DMS53 treated with DMSO at 0.1 percent for 48 hours (cell line): Measurements from ENCODE around the gene RRBP1.

Source experiments
- DNase-seq: peaks from one replicate; lab custom pipeline; 2025; ENCODE audit not compliant: unreplicated experiment; lab: John Stamatoyannopoulos, UW

The RRBP1 gene

DNA sequence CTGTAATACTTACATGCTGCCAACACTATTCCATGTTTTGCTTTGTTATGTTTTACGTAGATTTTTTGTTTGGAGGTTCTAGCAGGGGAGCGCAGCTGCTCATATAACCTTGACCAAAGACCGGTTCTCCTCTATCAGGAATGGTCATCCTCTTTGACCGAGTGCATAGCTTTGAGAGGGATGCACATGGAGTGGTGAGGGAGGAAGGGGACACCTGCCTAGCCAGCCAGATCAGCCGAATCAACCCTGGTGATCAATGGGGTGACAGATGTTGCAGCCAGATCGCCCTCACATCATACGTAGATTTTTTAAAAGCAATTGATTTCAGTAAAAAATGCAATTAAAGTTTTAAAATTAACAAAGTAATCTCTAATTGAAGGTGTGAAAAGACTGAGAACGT, 105.8 kb downstream of the RRBP1 start:
- DNase-seq: no peak

DNA sequence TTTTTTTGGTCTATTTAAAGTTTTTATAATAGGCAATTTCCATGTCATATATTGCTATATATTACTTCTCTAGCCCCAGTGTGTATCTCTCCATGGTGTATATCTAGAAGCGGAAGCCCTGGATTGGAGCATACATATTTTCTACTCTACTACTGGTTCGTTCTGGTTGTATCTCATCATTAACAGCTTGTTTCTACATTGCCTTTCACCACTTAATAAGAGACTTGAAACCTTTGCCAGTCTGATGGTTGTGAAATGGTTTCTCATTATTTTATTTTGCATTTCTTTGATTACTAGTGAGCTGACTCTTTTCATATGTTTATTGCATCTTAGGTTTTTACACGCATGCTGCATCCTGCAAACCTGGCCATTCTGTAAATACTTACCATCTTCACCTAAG, 108.6 kb downstream of the RRBP1 start:
- no peak for DNase-seq

DNA sequence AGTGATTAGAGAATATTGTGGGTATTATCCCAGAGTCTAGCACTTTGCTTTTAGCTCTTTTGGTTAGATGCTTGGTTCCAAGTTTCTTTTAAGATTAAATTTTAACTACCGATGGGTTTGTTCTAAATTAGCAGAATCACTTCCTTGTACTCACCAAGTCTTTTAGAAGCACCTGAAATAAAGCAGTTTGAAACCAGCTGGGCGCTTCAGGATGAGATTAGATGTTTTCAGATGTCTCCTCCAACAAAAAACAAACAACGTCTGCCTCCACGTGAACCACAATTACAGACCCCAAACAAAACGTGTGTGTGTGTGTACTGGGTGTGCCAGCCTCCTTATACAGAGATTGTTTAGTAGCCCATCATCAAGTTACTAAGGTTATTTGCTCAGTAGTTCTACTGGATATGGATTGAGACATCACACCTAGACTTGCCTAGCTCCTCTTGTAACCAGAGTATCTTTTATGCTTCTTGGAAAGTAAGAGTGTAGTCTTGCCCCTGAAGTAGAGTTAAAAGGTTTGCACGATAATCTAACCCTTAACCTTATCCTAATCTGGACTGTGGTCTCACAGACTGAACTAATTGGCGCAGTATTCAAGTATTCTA, 109.9 kb downstream of the RRBP1 start:
- DNase-seq: no peak

DNA sequence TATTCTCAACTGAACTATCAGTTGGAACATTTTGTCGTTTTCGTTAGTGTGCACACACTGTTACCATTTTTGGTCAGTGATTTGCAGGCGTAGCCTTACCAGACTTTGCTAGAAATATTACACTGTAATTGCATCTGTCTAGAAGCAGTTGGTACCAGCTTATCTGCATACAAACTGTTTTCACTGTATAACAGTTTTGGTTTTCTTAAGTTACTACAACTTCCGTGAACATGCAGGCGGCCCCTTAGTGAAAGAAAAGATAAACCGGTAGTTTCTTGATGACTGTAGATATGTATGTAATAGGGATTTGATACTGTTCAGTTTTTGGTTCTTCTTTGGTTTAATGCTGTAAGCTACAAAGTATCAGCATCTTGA, 110.9 kb downstream of the RRBP1 start:
- DNase-seq: no peak

DNA sequence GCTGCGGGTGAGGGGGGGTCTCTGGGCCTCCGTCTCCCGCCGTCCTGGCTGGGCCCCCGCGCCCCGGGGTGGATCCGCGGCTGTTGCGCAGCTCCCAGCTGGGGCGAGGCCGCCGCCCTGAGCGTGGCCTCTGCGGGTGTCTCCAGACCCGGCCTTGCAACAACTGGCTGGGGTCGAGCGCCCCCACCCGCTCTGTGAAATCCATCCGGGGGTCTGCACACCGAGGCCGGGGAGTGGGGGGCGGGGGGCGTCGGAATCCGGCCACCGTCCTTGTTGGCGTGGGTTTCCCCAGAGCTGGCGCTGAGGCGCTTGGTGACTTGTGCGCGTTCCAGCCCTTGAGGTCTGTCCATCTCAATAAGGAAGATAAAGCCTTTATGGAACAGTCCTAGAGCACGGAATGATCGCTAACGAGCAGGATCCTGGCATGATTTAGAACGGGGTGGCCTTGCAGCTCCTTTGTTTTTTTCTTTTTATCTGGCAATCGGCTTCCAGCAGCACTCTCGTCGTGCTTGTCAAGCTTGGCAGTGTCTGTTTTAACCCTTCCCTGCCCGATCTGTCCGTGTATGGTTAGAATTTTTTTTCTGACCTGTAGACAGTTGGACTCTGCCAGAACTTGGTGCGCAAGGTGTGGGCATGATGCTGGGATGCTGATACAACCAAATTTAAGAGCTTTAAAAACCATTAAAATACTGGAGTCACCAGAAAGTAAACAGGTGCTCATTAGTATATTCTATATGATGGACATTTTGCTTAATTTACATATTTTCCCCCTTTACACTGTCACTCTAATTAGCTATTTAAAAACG, 111.5 kb downstream of the RRBP1 start:
- peak; percentile 37 for DNase-seq

DNA sequence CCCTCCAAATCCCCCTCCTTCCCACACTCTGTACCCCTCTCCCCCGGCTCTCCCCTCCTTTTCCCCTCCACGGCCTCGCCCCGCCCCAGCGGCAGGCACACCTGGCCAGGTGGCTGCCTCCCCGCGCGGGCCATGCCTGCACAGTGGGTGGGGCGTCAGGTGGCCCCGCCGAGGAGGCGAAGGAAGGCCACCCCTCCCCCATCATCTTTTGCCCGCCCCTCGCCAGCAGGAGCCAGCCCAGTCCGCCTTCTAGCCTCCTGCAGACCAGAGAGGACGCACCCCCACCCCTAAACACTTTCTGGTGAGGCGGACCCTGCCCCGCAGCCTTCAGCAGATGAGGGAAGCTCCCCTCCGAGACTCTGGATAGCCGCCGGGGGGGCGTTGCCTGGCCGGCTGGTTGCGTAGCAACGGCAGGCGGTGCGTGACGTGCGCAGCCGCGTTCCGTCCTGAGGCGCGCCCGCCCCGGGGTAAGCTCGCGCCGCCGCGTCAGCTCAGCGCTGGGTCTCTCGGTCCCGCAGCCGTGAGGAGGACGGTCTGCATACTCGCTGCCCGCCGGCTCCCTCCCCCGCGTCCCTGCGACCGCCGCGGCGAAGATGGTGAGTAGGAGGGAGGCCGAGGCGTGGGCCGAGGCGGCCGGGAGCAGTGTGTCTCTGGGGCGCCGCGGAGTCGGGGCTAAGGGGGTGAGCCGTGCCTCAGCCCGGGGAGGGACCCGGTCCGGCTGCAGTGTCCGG, 112.3 kb downstream of the RRBP1 start, which contains the start of gene DSTN:
Gene DSTN, plus strand, starts transcription at position 460 of the 731 bp plus-strand sequence. Its CDS starts 134 bp downstream, at position 594.
- DNase-seq: peak; percentile 91

DNA sequence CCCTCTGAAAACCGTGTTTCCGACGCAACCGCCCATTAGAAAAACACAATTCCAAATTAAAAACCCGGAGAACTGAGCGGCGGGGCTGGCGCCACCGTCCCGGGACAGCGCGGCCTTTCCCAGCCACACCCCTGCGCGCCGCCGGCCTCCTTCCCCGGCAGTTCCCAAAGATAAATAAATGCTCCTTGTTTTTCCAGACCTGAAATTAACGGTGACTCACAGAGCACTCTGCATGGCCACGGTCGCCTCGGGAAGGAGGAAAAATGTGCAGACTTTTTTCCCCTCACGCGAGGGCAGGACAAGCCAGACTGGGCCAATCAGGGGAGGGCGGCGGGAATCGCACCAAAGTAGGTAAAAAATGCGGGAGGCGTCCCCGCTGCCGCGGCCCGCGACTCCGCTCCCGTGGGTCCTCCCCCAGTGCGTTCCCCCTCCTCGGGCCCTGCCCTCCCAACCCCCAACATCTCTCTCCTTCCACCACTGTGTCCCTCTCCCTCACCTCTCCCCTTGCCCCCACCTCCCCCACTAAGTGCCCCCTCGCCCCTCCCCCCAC, 113.0 kb downstream of the RRBP1 start:
- peak; percentile 92 for DNase-seq

DNA sequence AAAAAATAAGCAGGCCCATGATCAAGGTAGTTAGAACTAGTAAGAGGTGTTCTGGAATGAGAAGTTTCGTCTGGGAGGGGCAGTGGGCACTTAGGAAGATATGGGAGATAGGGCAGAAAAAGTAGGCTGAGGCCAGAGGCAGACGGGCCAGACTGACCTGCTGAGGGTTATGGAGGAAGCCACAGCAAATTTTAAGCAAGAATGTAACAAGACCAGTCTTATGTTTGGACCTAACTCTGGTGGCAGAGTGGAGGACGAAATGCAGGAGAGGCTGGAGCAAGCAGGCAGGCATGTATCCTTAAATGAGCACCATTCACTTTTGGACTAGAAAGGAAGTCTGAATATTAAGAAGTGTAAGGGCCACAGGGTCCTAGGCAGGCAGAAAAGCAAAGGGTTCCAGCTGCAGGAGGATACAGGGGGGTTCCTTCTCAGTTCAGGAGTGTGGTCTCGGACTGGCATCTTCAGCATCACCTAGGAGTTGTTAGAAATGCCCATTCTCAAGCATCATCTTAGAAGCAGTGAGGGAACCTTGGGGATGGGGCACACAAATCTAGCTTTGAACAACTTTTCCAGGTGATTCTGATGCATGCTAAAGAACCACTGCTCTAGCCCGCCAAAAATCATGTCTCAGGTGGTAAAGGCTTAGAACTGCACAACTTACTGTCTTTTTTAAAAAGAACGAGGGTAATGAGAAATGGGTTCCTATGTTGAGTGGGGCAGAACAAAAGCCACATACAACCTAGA, 113.8 kb downstream of the RRBP1 start:
- no peak for DNase-seq

DNA sequence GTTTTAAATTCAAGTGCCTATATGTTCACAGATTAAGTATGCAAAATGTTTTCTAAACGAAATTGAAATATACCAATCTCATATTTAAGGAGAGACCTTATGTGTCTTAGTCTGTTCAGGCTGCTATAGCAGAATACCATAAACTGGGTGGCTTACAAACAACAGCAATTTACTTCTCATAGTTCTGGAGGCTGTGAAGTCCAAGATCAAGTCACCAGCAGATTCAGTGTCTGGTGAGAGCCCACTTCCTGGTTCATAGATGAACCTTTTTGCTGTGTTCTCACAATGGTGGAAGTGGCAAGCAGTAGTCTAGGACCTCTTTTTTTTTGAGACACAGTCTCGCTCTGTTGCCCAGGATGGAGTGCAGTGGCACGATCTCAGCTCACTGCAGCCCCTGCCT, 115.7 kb downstream of the RRBP1 start:
- no peak for DNase-seq

DNA sequence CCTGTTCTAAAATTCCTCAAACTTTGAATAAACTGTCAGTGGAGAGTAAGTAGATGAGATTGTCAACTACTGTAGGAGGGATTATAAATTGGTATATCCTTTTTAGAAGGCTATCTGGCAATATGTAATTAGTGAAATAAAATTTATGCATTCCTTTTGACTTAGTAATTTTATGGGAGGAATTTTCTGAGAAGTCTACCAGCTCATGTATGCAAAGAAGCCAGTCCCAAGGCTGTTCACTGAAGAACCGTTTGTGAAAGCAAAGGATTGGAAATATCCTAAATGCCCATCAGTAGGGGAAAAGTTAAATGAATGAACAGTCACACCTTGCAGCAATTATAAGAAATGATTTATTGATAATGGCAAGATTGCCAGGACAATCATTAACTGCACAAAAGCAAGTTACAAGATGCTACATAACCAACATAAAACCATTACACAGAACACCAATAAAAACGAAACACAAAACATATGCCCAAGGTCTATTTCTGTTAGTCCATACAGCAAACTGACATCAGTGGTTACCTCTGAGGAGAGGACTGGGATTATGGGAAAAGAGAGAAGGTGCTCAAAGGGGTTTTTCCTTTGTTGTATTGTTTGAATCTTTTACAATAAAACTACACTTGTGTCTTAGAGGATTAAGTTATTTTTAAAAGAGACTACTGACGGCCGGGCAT, 116.7 kb downstream of the RRBP1 start:
- DNase-seq: no peak
